Astrocyte (in vitro differentiated cells and primary cell): ENCODE measurements around the gene AP1B1.

Source experiments
- CTCF ChIP-seq: IDR thresholded peaks from 2 replicates; pipeline ENCODE4 v1.5.1; 2011; ENCODE audit warnings: low read depth, mild to moderate bottlenecking, inconsistent platforms, low read length, moderate library complexity; ENCODE audit not compliant: insufficient read depth
- EZH2 ChIP-seq: IDR thresholded peaks from 2 replicates; pipeline ENCODE4 v1.6.1; 2012; ENCODE audit warnings: mild to moderate bottlenecking, low read length, inconsistent platforms; ENCODE audit not compliant: insufficient read depth

DNA sequence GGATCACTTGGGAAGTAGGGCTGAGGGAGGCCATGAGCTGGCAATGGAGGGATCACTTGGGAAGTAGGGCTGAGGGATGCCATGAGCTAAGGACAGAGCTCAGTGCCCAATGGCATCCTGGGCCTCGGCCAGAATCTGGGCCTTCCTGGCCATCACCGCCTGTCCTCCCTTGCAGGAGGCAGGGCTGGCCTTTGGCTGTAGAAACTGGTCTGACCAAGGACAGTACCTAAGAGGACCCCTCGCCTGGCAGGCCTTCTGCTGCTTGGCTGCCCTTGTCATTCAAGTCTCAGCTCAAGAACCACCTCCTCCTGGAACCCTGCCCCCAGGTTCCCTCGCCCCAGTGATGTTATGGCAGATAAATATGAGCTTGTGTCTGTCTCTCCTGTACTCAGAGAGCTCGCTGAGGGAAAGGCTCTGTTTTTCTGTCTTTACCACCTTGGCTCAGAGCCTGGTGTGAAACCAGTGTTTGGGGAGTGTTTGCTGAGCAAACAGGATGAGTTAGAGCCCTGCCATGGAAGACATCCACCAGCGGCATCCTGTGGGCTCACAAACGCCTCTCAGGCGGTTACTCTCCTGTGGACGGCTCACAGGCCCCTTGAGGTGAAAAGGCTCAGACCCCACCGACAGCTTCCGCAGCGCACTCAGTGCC is 53.5 kb downstream of the AP1B1 start:
- TF ChIP-seq CTCF (no peak), EZH2 (no peak)
